SH-SY5Y (cell line): Measurements from ENCODE around the gene EHBP1.

Source experiments
- GATA2 ChIP-seq: IDR thresholded peaks from 2 replicates; pipeline ENCODE4 v1.6.1; 2011; ENCODE audit warnings: mild to moderate bottlenecking, low read depth, low read length
- GATA3 ChIP-seq: IDR thresholded peaks from 2 replicates; pipeline ENCODE4 v1.6.1; 2011; ENCODE audit warnings: low read depth, mild to moderate bottlenecking, low read length, moderate library complexity

EHBP1 gene

GRCh38 chr2:62873603-62874002 is 168.1 kb downstream of the EHBP1 start:
- TF ChIP-seq GATA3 (no peak), GATA2 (no peak)

- no peak for TF ChIP-seq GATA3
- TF ChIP-seq GATA2: no peak
These were observed 169.4 kb downstream of the EHBP1 start for GRCh38 chr2:62874881-62875383.

GRCh38 chr2:62881162-62881795 is 175.8 kb downstream of the EHBP1 start:
- TF ChIP-seq GATA2: no peak

GRCh38 chr2:62883629-62884028 is 178.1 kb downstream of the EHBP1 start:
- TF ChIP-seq GATA2: no peak
- no peak for TF ChIP-seq GATA3

- TF ChIP-seq GATA2 (no peak), GATA3 (no peak)
These were observed 178.6 kb downstream of the EHBP1 start for GRCh38 chr2:62884086-62884485.

- TF ChIP-seq GATA2: no peak
- TF ChIP-seq GATA3: no peak
These were observed 179.0 kb downstream of the EHBP1 start for GRCh38 chr2:62884514-62884913.

- TF ChIP-seq GATA2 (no peak), GATA3 (no peak)
These were observed 189.6 kb downstream of the EHBP1 start for GRCh38 chr2:62894966-62895631.

- no peak for TF ChIP-seq GATA2
- no peak for TF ChIP-seq GATA3
These were observed 190.1 kb downstream of the EHBP1 start for GRCh38 chr2:62895632-62896009.

GRCh38 chr2:62897187-62897827 is 191.8 kb downstream of the EHBP1 start:
- TF ChIP-seq GATA3: no peak
- TF ChIP-seq GATA2: no peak

GRCh38 chr2:62904344-62904743 is 198.8 kb downstream of the EHBP1 start:
- TF ChIP-seq GATA3 (no peak), GATA2 (no peak)

GRCh38 chr2:62908145-62908544 is 202.6 kb downstream of the EHBP1 start:
- TF ChIP-seq GATA3: no peak
- TF ChIP-seq GATA2: no peak

GRCh38 chr2:62913311-62913710 is 207.8 kb downstream of the EHBP1 start:
- no peak for TF ChIP-seq GATA3
- no peak for TF ChIP-seq GATA2

- TF ChIP-seq GATA3: no peak
- TF ChIP-seq GATA2: no peak
These were observed 213.5 kb downstream of the EHBP1 start for GRCh38 chr2:62919041-62919440.

- TF ChIP-seq GATA3: no peak
- TF ChIP-seq GATA2: no peak
These were observed 214.6 kb downstream of the EHBP1 start for GRCh38 chr2:62920070-62920469.

GRCh38 chr2:62923242-62923641 is 217.7 kb downstream of the EHBP1 start:
- TF ChIP-seq GATA3 (no peak), GATA2 (no peak)

- TF ChIP-seq GATA2: no peak
- no peak for TF ChIP-seq GATA3
These were observed 218.4 kb downstream of the EHBP1 start for GRCh38 chr2:62923881-62924280.

GRCh38 chr2:62928015-62928414 is 222.5 kb downstream of the EHBP1 start:
- no peak for TF ChIP-seq GATA3
- no peak for TF ChIP-seq GATA2
